GM18508 (cell line): ENCODE data around the gene TOX2.

Source experiments
- ATAC-seq: cut with Tn5 transposase; IDR thresholded peaks from one replicate; pipeline ENCODE4 v1.9.1; 2021; ENCODE audit warnings: moderate number of reproducible peaks; ENCODE audit not compliant: insufficient read depth, unreplicated experiment

TOX2 gene

DNA sequence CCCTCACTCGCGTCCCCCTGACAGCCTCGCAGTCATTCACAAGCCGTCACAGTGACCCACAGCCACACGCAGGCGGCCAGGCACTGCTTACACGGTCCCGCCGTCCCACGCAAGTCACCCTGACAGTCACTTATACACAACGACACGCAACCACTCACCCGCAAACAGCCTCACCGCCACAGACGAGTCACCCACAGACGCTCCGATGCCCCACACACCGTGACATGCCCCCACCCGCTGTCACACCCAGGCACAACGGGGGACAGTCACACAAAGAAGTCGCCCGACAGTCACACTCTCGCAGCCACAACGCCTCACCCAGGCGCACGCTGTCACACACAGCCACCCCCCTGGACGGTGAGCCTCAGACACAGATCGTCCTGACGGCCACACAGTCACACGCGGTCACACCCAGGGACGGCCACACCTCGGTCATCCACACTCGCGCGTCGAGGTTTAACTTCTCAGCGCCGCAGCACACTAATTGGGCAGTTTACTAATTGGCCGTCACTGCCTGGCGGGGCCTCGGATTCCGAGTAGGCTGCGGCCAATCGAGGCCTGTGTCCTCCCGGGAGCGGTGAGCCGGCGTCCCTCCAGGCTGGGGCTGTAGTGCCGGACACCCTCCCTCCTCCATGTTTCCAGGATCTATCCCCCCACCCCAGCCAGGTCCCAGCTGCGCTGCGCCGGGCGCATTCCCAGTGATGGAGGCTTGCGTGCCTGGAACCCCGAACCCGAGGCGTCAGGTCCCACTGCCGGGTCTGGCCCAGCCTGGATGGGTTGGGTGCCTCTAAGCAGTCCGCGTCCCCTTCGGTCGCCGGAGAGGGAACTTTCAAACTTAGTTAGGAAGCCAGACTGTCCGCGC, 790 bp downstream of the TOX2 start:
- no peak for ATAC-seq

GRCh38 chr20:43916073-43916880, 1.6 kb downstream of the TOX2 start:
- no peak for ATAC-seq

GRCh38 chr20:43916881-43917371, 2.3 kb downstream of the TOX2 start:
- no peak for ATAC-seq

DNA sequence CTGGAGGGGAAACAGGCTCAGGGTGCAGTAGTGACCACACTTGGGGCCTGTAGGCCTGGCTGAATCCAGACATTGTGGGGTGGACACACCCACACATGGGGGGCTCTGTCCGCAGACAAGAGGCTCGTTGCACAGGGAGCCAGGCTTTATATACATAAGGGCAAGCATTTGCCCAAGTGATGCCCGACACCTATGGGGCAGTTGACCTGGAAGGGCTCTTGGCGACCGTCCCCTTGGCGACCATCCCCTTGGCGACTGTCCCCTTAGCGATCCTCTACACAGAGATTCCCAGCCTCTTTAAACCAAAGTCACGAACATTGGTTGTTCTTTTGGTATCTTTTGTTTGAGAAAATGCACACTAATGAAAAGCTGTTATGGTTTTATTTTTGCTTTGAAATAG, 2.7 kb downstream of the TOX2 start:
- ATAC-seq = no peak

GRCh38 chr20:43919686-43920403, 5.2 kb downstream of the TOX2 start:
- no peak for ATAC-seq

GRCh38 chr20:43920797-43921196, 6.1 kb downstream of the TOX2 start:
- no peak for ATAC-seq

- ATAC-seq = no peak
These were observed 6.7 kb downstream of the TOX2 start for GRCh38 chr20:43921227-43921780.

DNA sequence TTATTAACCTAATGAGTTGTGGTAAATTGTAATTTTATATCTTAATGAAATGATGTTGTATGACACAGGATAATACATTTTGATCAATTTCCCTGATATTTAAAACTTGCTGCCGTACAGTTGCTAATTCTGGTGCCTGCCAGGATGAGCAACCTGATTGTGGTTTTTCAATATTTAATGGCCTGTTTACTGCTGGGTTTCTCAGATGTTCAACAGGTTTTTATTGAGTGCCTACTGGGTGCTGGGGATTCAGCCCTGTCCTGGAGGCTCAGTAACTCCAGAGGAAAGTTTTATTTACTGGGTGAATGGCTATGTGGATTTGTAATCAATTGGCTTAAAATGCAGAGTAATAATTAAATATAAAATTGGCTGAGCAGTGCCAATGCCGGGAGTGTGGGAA, 8.0 kb downstream of the TOX2 start:
- no peak for ATAC-seq

DNA sequence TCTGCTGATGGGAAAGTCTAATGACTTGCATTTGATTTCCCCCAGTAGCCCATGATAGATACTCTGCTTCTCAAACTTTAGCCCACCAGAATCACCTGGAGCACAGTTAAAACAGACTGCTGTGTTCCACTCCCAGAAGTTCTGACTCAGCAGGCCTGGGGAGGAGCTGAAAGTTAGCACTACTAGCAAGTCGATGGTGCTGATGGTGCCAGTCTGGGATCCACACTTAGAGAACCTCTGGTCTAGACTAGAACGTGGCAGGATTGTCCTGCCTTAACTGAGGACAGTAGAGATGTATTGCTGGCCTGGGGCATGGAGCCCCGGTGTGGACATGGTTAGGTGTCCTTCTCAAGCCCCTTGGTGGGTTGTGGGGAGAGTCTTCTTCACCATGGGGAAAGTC, 8.7 kb downstream of the TOX2 start:
- no peak for ATAC-seq

DNA sequence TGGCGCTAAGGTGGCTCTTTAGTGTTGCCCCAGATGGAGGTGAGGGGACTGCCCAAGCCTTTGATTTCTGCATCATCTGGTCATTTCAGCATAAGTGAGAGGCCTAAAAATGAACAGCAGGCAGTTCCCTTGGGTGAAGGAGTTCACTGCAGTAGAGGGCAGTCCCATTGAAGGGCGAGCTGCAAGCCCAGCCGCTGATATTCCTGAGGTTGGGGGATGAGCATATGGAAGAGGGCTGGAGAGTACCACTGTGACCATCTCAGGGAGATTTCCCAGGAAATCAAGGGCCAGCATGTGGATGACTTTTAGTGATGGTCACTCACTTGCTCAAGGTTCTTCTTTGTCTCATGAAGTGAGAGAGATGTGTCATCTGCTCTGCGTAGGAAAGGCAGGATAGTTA, 9.3 kb downstream of the TOX2 start:
- ATAC-seq = no peak

GRCh38 chr20:43925215-43925614, 10.6 kb downstream of the TOX2 start:
- ATAC-seq = no peak

- no peak for ATAC-seq
These were observed 11.1 kb downstream of the TOX2 start for GRCh38 chr20:43925801-43926200.

- no peak for ATAC-seq
These were observed 11.8 kb downstream of the TOX2 start for GRCh38 chr20:43926287-43927050.

DNA sequence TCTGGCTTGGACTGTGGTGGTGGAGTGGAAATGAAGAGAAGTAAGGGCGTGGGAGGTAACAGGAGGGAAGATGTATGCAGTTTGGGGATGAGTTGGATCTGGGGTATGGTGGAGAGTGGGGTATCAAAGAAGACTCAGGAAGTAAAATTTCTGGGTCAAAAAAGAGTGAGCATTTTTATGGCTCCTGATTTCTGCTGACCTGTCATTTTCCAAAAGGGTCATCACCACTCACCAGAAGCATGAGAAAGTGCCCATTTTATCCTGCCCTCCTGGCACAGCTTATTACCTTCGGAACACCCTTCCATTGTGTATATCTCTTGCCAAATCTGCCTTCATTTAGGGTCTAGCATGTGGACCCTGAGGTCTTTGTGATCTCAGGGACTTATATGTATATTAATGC, 17.3 kb downstream of the TOX2 start:
- no peak for ATAC-seq

DNA sequence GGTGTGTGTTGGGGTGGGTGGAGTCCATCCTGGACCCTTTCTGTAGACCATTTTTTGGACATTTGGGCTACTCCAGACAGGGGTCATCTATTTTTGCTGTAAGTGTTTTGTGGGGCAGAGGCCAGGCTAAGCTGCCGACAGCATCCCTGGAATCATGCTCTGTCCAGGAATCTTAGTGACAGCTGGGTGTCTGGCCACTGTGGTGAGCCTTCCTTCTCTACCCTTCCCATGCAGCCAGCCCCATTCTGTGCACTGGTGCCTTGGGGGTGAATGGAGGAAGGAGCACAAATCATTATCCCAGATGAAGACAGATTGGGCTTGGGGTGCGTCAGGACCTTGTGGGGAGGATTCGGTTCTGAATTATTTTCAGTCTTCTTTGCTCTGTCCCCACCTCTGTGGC, 20.2 kb downstream of the TOX2 start:
- ATAC-seq = no peak

DNA sequence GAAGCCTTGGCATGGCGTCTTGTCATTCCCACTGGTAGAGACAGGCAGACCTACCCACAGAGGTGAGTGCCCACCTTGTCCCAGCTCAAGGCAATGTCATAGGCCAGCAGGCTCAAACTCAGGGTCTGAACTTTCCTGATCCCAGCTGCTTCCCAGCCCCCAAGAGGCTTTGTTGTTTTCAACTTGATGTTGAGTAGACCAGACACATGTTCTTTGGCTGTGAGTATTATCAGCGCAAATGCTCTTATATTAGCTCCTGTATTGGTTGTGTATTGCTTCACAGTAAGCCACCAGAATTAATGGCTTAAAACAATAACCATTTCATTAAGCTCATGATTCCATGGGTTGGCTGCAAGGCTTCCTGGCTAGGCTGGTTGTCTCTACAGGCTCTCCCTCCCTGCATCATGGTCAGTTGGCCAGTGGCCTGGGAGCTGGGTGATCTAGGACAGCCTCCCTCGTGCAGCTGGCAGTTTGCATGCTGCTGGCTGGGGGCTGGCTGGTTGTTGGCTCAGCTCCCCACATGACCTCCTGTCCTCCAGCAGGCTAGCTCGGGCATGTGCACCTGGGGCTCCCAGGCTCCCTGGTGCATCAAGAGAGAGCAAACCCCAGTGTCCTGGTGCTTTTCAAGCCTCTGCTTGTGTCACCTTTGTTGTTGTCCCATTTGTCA, 21.6 kb downstream of the TOX2 start:
- ATAC-seq = no peak

- ATAC-seq = no peak
These were observed 22.2 kb downstream of the TOX2 start for GRCh38 chr20:43936805-43937204.

DNA sequence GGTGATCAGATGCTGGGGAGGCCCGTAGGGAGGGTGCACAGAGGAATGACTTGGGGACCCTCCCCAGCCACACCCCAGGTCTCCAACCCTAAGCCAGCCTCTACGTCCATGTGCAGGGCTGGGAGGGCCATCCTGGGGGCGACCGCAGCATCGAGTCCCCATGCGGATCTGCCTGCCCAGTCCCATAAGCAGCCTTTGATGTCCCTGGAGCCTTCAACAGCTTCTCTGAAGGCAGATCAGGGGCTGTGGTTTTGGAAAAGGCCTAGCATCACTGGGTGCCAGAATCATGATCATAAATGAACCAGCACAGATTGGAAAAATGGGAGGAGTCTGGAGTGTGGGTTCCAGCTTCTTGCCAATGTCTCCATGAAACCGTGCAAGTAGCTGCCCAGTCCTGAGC, 22.9 kb downstream of the TOX2 start:
- ATAC-seq = no peak

DNA sequence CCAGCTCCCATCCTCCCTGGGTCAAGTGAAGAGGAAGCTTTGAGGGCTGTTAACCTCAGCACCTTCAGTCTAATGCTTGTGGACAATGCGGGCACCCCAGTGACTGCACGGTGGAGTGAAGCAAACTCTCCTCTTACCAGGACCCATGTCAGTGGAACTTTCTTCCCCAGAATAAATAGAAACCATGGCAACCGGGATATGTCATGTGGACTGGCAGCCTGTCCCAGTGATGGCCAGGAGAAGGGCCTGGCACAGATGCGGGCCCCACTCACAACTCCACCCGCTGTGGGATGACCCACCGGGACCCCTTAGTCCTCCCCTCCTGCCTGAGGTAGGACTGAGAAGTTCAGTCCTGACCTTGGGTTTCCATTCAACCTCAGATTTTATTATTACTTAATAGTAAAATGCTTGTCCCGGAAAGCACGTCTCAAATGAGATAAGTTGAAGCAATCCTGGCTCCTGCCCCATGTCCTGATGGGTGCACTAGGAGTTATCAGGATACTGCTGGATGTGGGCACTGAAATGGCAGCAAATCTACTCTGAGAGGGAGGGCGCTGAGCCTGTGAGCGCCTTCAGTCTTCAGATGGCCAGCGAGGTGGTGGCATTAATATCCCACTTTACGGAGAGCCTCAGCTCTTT, 23.5 kb downstream of the TOX2 start:
- no peak for ATAC-seq
